ENCODE results near the gene CRELD2.

- TF ChIP-seq CTCF (IDR thresholded peaks at IDR 0.05) (no peak), POLR2AphosphoS5 (IDR thresholded peaks at IDR 0.05) (no peak)
Observed at GRCh38 chr22:49896201-49896600, 22.2 kb upstream of the CRELD2 start.

All from suprapubic skin (tissue), 3 donors.